Astrocyte (in vitro differentiated cells and primary cell): Measurements from ENCODE around the gene P2RX1. TPM values are rescaled to one million over a fixed set of nuclear protein-coding genes. Genes with fewer than 3 reads are reported as not detected.

Source experiments
- DNase-seq: peaks from one replicate; pipeline ENCODE4 v3.0.0-alpha.2; 2010; ENCODE audit warnings: low read depth
- FAIRE-seq: peaks from 2 replicates; lab custom pipeline; 2011; peaks lifted over from hg19 to GRCh38; lab: Jason Lieb, UNC
- H2AFZ ChIP-seq: 2 replicates; pipeline ENCODE4 v1.6.0; 2012; ENCODE audit warnings: low read depth, low read length, inconsistent platforms
- H3K27ac ChIP-seq: 2 replicates; pipeline ENCODE4 v1.5.1; 2011; ENCODE audit warnings: low read depth, low read length, inconsistent platforms
- H3K27me3 ChIP-seq: 2 replicates; pipeline ENCODE4 v1.6.0; 2011; ENCODE audit warnings: low read length, inconsistent platforms; ENCODE audit not compliant: insufficient read depth
- H3K36me3 ChIP-seq: 2 replicates; pipeline ENCODE4 v1.5.1; 2011; ENCODE audit warnings: low read length, inconsistent platforms; ENCODE audit not compliant: insufficient read depth
- H3K4me1 ChIP-seq: 2 replicates; pipeline ENCODE4 v1.5.1; 2011; ENCODE audit warnings: low read length, inconsistent platforms; ENCODE audit not compliant: insufficient read depth
- H3K4me2 ChIP-seq: 2 replicates; pipeline ENCODE4 v1.6.0; 2012; ENCODE audit warnings: low read length, inconsistent platforms
- H3K4me3 ChIP-seq: 2 replicates; pipeline ENCODE4 v1.5.1; 2011; ENCODE audit warnings: low read depth, mild to moderate bottlenecking, low read length, inconsistent platforms; ENCODE audit not compliant: insufficient read depth
- H3K79me2 ChIP-seq: 2 replicates; pipeline ENCODE4 v1.6.0; 2012; ENCODE audit warnings: mild to moderate bottlenecking, low read length, inconsistent platforms; ENCODE audit not compliant: insufficient read depth
- H3K9ac ChIP-seq: 2 replicates; pipeline ENCODE4 v1.6.0; 2012; ENCODE audit warnings: mild to moderate bottlenecking, low read length, inconsistent platforms
- H3K9me3 ChIP-seq: 2 replicates; pipeline ENCODE4 v1.5.1; 2012; ENCODE audit warnings: low read depth, mild to moderate bottlenecking, low read length, inconsistent platforms; ENCODE audit not compliant: insufficient read depth
- H4K20me1 ChIP-seq: 2 replicates; pipeline ENCODE4 v1.6.0; 2012; ENCODE audit warnings: low read length, inconsistent platforms; ENCODE audit not compliant: insufficient read depth
- H3K27ac Mint-ChIP-seq: one replicate; pipeline ENCODE4 v1.8.0; 2021; ENCODE audit warnings: mild to moderate bottlenecking, mixed read lengths; ENCODE audit not compliant: unreplicated experiment
- H3K27me3 Mint-ChIP-seq: one replicate; pipeline ENCODE4 v1.8.0; 2021; ENCODE audit warnings: low read depth, mixed read lengths; ENCODE audit not compliant: unreplicated experiment
- H3K36me3 Mint-ChIP-seq: one replicate; pipeline ENCODE4 v1.8.0; 2021; ENCODE audit warnings: low read depth, mixed read lengths; ENCODE audit not compliant: unreplicated experiment
- H3K4me1 Mint-ChIP-seq: one replicate; pipeline ENCODE4 v1.8.0; 2021; ENCODE audit warnings: low read depth, mixed read lengths; ENCODE audit not compliant: unreplicated experiment
- H3K4me3 Mint-ChIP-seq: one replicate; pipeline ENCODE4 v1.8.0; 2021; ENCODE audit warnings: mild to moderate bottlenecking, moderate library complexity, mixed read lengths; ENCODE audit not compliant: unreplicated experiment
- H3K9me3 Mint-ChIP-seq: one replicate; pipeline ENCODE4 v1.8.0; 2021; ENCODE audit warnings: mild to moderate bottlenecking, mixed read lengths; ENCODE audit not compliant: unreplicated experiment
- CTCF ChIP-seq: IDR thresholded peaks from 2 replicates; pipeline ENCODE4 v1.5.1; 2011; ENCODE audit warnings: low read depth, mild to moderate bottlenecking, inconsistent platforms, low read length, moderate library complexity; ENCODE audit not compliant: insufficient read depth
- EZH2 ChIP-seq: IDR thresholded peaks from 2 replicates; pipeline ENCODE4 v1.6.1; 2012; ENCODE audit warnings: mild to moderate bottlenecking, low read length, inconsistent platforms; ENCODE audit not compliant: insufficient read depth
- total RNA-seq: library from RNA; stranded (reverse); gene quantifications from 2 replicates; pipeline ENCODE4 v1.2.1, GENCODE V29; 2021

Gene P2RX1
- total RNA-seq, 1 donor from 2014 or later: not detected

- Histone ChIP-seq H3K27me3 (no peaks in the 10 kb centered on the region), H3K36me3 (no peaks in the 10 kb centered on the region), H3K9me3 (no peaks in the 10 kb centered on the region), H3K9ac (no peak overlapping the region), H3K79me2 (no peaks in the 10 kb centered on the region), H3K27ac (no peak overlapping the region), H3K4me3 (no peak overlapping the region), H3K4me1 (peaks cover 8% of the 10 kb centered on the region), H2AFZ (no peak overlapping the region), H3K4me2 (no peak overlapping the region), H4K20me1 (peaks cover 7% of the 10 kb centered on the region)
- DNase-seq (no peak), FAIRE-seq (no peak)
- TF ChIP-seq EZH2: no peak
- Mint-ChIP-seq H3K4me3 (no peak overlapping the region), H3K27ac (no peak overlapping the region), H3K4me1 (no peaks in the 10 kb centered on the region), H3K9me3 (no peaks in the 10 kb centered on the region), H3K36me3 (no peaks in the 10 kb centered on the region), H3K27me3 (peaks cover 39% of the 10 kb centered on the region)
These were observed 39.4 kb upstream of the P2RX1 start for GRCh38 chr17:3955673-3955988.

GRCh38 chr17:3954976-3955672, 38.9 kb upstream of the P2RX1 start:
- Mint-ChIP-seq H3K4me1 (no peaks in the 10 kb centered on the region), H3K27ac (no peak overlapping the region), H3K27me3 (peaks cover 35% of the 10 kb centered on the region), H3K9me3 (no peaks in the 10 kb centered on the region), H3K36me3 (no peaks in the 10 kb centered on the region), H3K4me3 (no peak overlapping the region)
- Histone ChIP-seq H3K79me2 (no peaks in the 10 kb centered on the region), H3K27ac (no peak overlapping the region), H3K9me3 (no peaks in the 10 kb centered on the region), H3K36me3 (no peaks in the 10 kb centered on the region), H4K20me1 (peaks cover 7% of the 10 kb centered on the region), H3K4me2 (no peak overlapping the region), H3K9ac (no peak overlapping the region), H3K4me1 (peaks cover 8% of the 10 kb centered on the region), H3K4me3 (no peak overlapping the region), H3K27me3 (no peaks in the 10 kb centered on the region), H2AFZ (no peak overlapping the region)
- FAIRE-seq: no peak
- no peak for DNase-seq
- TF ChIP-seq EZH2 (no peak), CTCF (no peak)

- Mint-ChIP-seq H3K27me3 (peaks cover 33% of the 10 kb centered on the region), H3K36me3 (no peaks in the 10 kb centered on the region)
These were observed 37.8 kb upstream of the P2RX1 start for GRCh38 chr17:3954086-3954485.

More at GRCh38 chr17:3954086-3954485, 37.8 kb upstream of the P2RX1 start:
- H3K4me1 Mint-ChIP-seq: no peaks in the 10 kb centered on the region
- H3K4me3 ChIP-seq: no peak overlapping the region
- no peak overlapping the region for H3K9ac ChIP-seq
- no peaks in the 10 kb centered on the region for H4K20me1 ChIP-seq
- H3K4me2 ChIP-seq: no peak overlapping the region
- no peak overlapping the region for H2AFZ ChIP-seq
- no peak for FAIRE-seq
- H3K9me3 Mint-ChIP-seq: no peaks in the 10 kb centered on the region
- peaks cover 1% of the 10 kb centered on the region for H3K4me1 ChIP-seq
- no peak overlapping the region for H3K4me3 Mint-ChIP-seq
- H3K27me3 ChIP-seq: no peaks in the 10 kb centered on the region
- TF ChIP-seq EZH2: no peak
- TF ChIP-seq CTCF: no peak
- H3K27ac ChIP-seq: no peak overlapping the region
- no peaks in the 10 kb centered on the region for H3K36me3 ChIP-seq
- no peak for DNase-seq
- no peak overlapping the region for H3K27ac Mint-ChIP-seq
- H3K9me3 ChIP-seq: no peaks in the 10 kb centered on the region
- H3K79me2 ChIP-seq: no peaks in the 10 kb centered on the region
